GM12801 (cell line): Measurements from ENCODE around the gene FAM131C.

ENCODE experiments used
- CTCF ChIP-seq: IDR thresholded peaks from one replicate; pipeline ENCODE4 v1.5.1; 2011; ENCODE audit warnings: control low read depth; ENCODE audit not compliant: insufficient read length; ENCODE audit errors: extremely low read depth

The FAM131C gene

GRCh38 chr1:16047791-16048475 is 25.5 kb downstream of the FAM131C start:
- no peak for TF ChIP-seq CTCF

- no peak for TF ChIP-seq CTCF
Measured at GRCh38 chr1:16046842-16047241, 26.6 kb downstream of the FAM131C start.

GRCh38 chr1:16043950-16044349 is 29.5 kb downstream of the FAM131C start:
- no peak for TF ChIP-seq CTCF

GRCh38 chr1:16043521-16043920 is 29.9 kb downstream of the FAM131C start, which contains the start of gene CLCNKB:
Gene CLCNKB, plus strand, starts transcription at chr1:16043782. Its CDS starts 711 bp downstream, at chr1:16044493.
- TF ChIP-seq CTCF, result no peak

- TF ChIP-seq CTCF, result no peak
Measured at GRCh38 chr1:16042096-16042495, 31.4 kb downstream of the FAM131C start.

- TF ChIP-seq CTCF, result no peak
Measured at GRCh38 chr1:16041200-16041599, 32.3 kb downstream of the FAM131C start.

GRCh38 chr1:16038620-16038912 is 34.9 kb downstream of the FAM131C start:
- no peak for TF ChIP-seq CTCF
